ENCODE measurements around the gene BICD1.

- TF ChIP-seq CTCF (IDR thresholded peaks at IDR 0.05) (no peak), ZFX (IDR thresholded peaks at IDR 0.05; ENCODE audit: borderline replicate concordance) (no peak)
These were observed 20.1 kb downstream of the BICD1 start for GRCh38 chr12:32126720-32127119.

Measured in 22Rv1 (cell line).